HCT116 (cell line): ENCODE measurements around the gene ESR1. TPM values are rescaled to one million over a fixed set of nuclear protein-coding genes. Genes with fewer than 3 reads are reported as not detected.

Source experiments
- ATAC-seq: fragments of 200-7000 bp; cut with Tn5 transposase; 2 replicates; pipeline ENCODE4 v1.9.1; 2020; ENCODE audit warnings: mild to moderate bottlenecking, moderate library complexity
- BruUV-seq: library from RNA; stranded (reverse); fragments of 400-500 nt; replicated peaks from 2 replicates; lab custom pipeline; 2021; lab: Mats Ljungman, UMichigan
- CTCF ChIA-PET: fragments of 300-600 bp; sonication (Branson Sonifier 250); formaldehyde crosslinking; loops from one replicate; lab custom pipeline; 2021; ENCODE audit warnings: antibody characterized with exemption; lab: Charles Lee
- POLR2A ChIA-PET: fragments of 300-600, 350-600 bp; sonication (Branson Sonifier 250); formaldehyde crosslinking; loops from one replicate; lab custom pipeline; 2021; ENCODE audit warnings: antibody characterized with exemption; lab: Charles Lee
- RAD21 ChIA-PET, 2 experiments: fragments of 300-600 bp; sonication (Branson Sonifier 250); formaldehyde crosslinking; loops; one replicate each; lab custom pipeline; 2023; ENCODE audit warnings: low total read pairs in 2 of 2; ENCODE audit not compliant: uncharacterized antibody in 2 of 2, unreplicated experiment in 2 of 2, low non-redundant PET in 1 of 2; lab: Charles Lee
- DNase-seq: peaks from one replicate; pipeline ENCODE4 v3.0.0-alpha.2; 2010; ENCODE audit warnings: low read depth, low spot score
- H2AFZ ChIP-seq: fragments of 200-600 bp; shearing (Covaris generic), sonication (generic); 2 replicates; pipeline ENCODE4 v1.6.1; 2017; ENCODE audit warnings: low read depth, mixed run types, mixed read lengths, antibody characterized with exemption, low read length; ENCODE audit not compliant: poor library complexity, severe bottlenecking
- H3K27ac ChIP-seq: 2 replicates; pipeline ENCODE4 v1.5.1; 2012; ENCODE audit warnings: low read depth, low read length
- H3K27me3 ChIP-seq: fragments of 200-600 bp; sonication (generic); 2 replicates; pipeline ENCODE4 v1.6.1; 2016; ENCODE audit warnings: mixed run types, low read length, mixed read lengths; ENCODE audit not compliant: insufficient read depth
- H3K36me3 ChIP-seq, 2 experiments: fragments of 200-500 bp in 1 of 2; fragments of 200-600 bp in 1 of 2; sonication (Bioruptor generic) in 1 of 2; sonication (generic) in 1 of 2; 2 replicates each; pipeline versions ENCODE4 v1.5.1 to v1.6.1; 2014 to 2016; ENCODE audit warnings: low read length in 2 of 2, inconsistent platforms in 1 of 2, mixed read lengths in 1 of 2, mixed run types in 1 of 2; ENCODE audit not compliant: insufficient read depth in 2 of 2, control insufficient read depth in 1 of 2
- H3K4me1 ChIP-seq, 2 experiments: fragments of 200-600 bp in 1 of 2; sonication (generic) in 1 of 2; 2 replicates each; pipeline versions ENCODE4 v1.5.1 to v1.6.1; 2012 to 2017; ENCODE audit warnings: low read length in 2 of 2, inconsistent platforms in 1 of 2, mild to moderate bottlenecking in 1 of 2, mixed read lengths in 1 of 2, mixed run types in 1 of 2, moderate library complexity in 1 of 2; ENCODE audit not compliant: insufficient read depth in 2 of 2, control insufficient read depth in 1 of 2
- H3K4me2 ChIP-seq: fragments of 200-600 bp; sonication (generic); 2 replicates; pipeline ENCODE4 v1.6.1; 2017; ENCODE audit warnings: mixed run types, low read length, mixed read lengths
- H3K4me3 ChIP-seq, 2 experiments: fragments of 200-600 bp in 1 of 2; sonication (generic) in 1 of 2; replicated peaks in 1 of 2; 2 replicates each; pipeline ENCODE4 v1.5.1; 2011 to 2016; ENCODE audit warnings: low read length in 2 of 2, control low read depth in 1 of 2, low read depth in 1 of 2, mild to moderate bottlenecking in 1 of 2, mixed read lengths in 1 of 2, mixed run types in 1 of 2
- H3K79me2 ChIP-seq: fragments of 200-600 bp; sonication (generic); 2 replicates; pipeline ENCODE4 v1.6.1; 2017; ENCODE audit warnings: mild to moderate bottlenecking, mixed run types, low read length, moderate library complexity, mixed read lengths; ENCODE audit not compliant: insufficient read depth
- H3K9ac ChIP-seq: fragments of 200-600 bp; sonication (generic); 2 replicates; pipeline ENCODE4 v1.6.1; 2016; ENCODE audit warnings: low read length, mixed read lengths
- H3K9me2 ChIP-seq: fragments of 200-600 bp; sonication (generic), shearing (Covaris generic); 2 replicates; pipeline ENCODE4 v1.6.1; 2017; ENCODE audit warnings: mixed run types, mild to moderate bottlenecking, moderate library complexity; ENCODE audit not compliant: insufficient read depth
- H3K9me3 ChIP-seq, 2 experiments: fragments of 200-500 bp in 1 of 2; fragments of 200-600 bp in 1 of 2; sonication (Bioruptor generic) in 1 of 2; sonication (generic) in 1 of 2; 2 replicates each; pipeline ENCODE4 v1.6.1; 2014 to 2017; ENCODE audit warnings: low read length in 2 of 2, mixed read lengths in 2 of 2, inconsistent platforms in 1 of 2, low read depth in 1 of 2, mild to moderate bottlenecking in 1 of 2, mixed run types in 1 of 2, moderate library complexity in 1 of 2; ENCODE audit not compliant: control insufficient read depth in 1 of 2, insufficient read depth in 1 of 2
- H4K20me1 ChIP-seq: fragments of 200-600 bp; sonication (generic), shearing (Covaris generic); 2 replicates; pipeline ENCODE4 v1.6.1; 2017; ENCODE audit warnings: mixed run types, mild to moderate bottlenecking, moderate library complexity; ENCODE audit not compliant: insufficient read depth
- ATF3 ChIP-seq: IDR thresholded peaks from 2 replicates; pipeline ENCODE4 v1.6.1; 2012
- CBX3 ChIP-seq: IDR thresholded peaks from 2 replicates; pipeline ENCODE4 v1.6.1; 2012; ENCODE audit warnings: low read depth
- CTCF ChIP-seq, 3 experiments: fragments of 200-600 bp in 1 of 3; sonication (generic) in 1 of 3; IDR thresholded peaks in 2 of 3; conservative IDR thresholded peaks in 1 of 3; 2 replicates each; pipeline ENCODE4 v1.5.1; 2012 to 2017; ENCODE audit warnings: low read depth in 2 of 3, low read length in 2 of 3, antibody characterized with exemption in 1 of 3, borderline replicate concordance in 1 of 3, control low read depth in 1 of 3, mild to moderate bottlenecking in 1 of 3, mixed read lengths in 1 of 3, mixed run types in 1 of 3, moderate library complexity in 1 of 3; ENCODE audit not compliant: insufficient read depth in 1 of 3
- EGR1 ChIP-seq: IDR thresholded peaks from 2 replicates; pipeline ENCODE4 v1.6.1; 2012; ENCODE audit warnings: low read depth
- EZH2 ChIP-seq: fragments of 200-600 bp; sonication (generic); IDR thresholded peaks from 2 replicates; pipeline ENCODE4 v1.6.1; 2017; ENCODE audit warnings: antibody characterized with exemption, mixed run types
- EZH2phosphoT487 ChIP-seq: fragments of 200-600 bp; IDR thresholded peaks from 2 replicates; pipeline ENCODE4 v1.6.1; 2018; ENCODE audit warnings: antibody characterized with exemption, borderline replicate concordance
- JUND ChIP-seq: IDR thresholded peaks from 2 replicates; pipeline ENCODE4 v1.6.1; 2012
- MAX ChIP-seq: IDR thresholded peaks from 2 replicates; pipeline ENCODE4 v1.6.1; 2012
- RAD21 ChIP-seq: IDR thresholded peaks from 2 replicates; pipeline ENCODE4 v1.6.1; 2012; ENCODE audit warnings: low read depth, mild to moderate bottlenecking
- TCF7L2 ChIP-seq: IDR thresholded peaks from 2 replicates; pipeline ENCODE4 v1.7.0; 2011; ENCODE audit warnings: borderline replicate concordance, inconsistent platforms; ENCODE audit not compliant: insufficient read depth, insufficient read length; ENCODE audit errors: extremely low read depth
- YY1 ChIP-seq: IDR thresholded peaks from 2 replicates; pipeline ENCODE4 v1.6.1; 2011; ENCODE audit warnings: low read length, low read depth, moderate library complexity, mild to moderate bottlenecking; ENCODE audit not compliant: insufficient replicate concordance; ENCODE audit errors: extremely low read depth
- ZBTB33 ChIP-seq: IDR thresholded peaks from 2 replicates; pipeline ENCODE4 v1.6.1; 2011; ENCODE audit warnings: mild to moderate bottlenecking, low read length, moderate library complexity; ENCODE audit not compliant: insufficient replicate concordance; ENCODE audit errors: extremely low read depth
- ZFX ChIP-seq: fragments of 450-650 bp; IDR thresholded peaks from 2 replicates; pipeline ENCODE4 v1.6.1; 2017
- intact Hi-C: fragments of 100-400 bp; cut with micrococcal nuclease; formaldehyde crosslinking; loops from 2 replicates; pipeline ENCODE4 v1.10.0; 2022
- total RNA-seq: library from RNA; stranded (reverse); gene quantifications from one replicate; pipeline ENCODE4 v1.2.1, GENCODE V29; 2021; ENCODE audit not compliant: unreplicated experiment

ESR1 gene
- total RNA-seq, 1 experiment from 2014 or later, result 0.17 TPM

- intact Hi-C loops, result no loop called here
- no peak for TF ChIP-seq CTCF (IDR thresholded peaks at IDR 0.05 in 2 of 3, conservative IDR thresholded peaks at IDR 0.05 in 1 of 3; ENCODE audit: borderline replicate concordance in 1 of 3, insufficient read depth in 1 of 3, low read depth in 2 of 3, low read length in 2 of 3)
- TF ChIP-seq EZH2phosphoT487, result no peak
- TF ChIP-seq YY1, result no peak
- TF ChIP-seq EZH2, result no peak
- no TSS peak for BruUV-seq
- CTCF ChIA-PET, result no interaction called here
- no peak overlapping the region for H3K27ac ChIP-seq
- no peaks in the 10 kb centered on the region for H3K4me1 ChIP-seq
- H3K9ac ChIP-seq, result no peak overlapping the region
- RAD21 ChIA-PET, result no interaction called here
- H3K4me3 ChIP-seq, result no peak overlapping the region
- H3K36me3 ChIP-seq, result no peaks in the 10 kb centered on the region
- no peaks in the 10 kb centered on the region for H3K27me3 ChIP-seq
- no peaks in the 10 kb centered on the region for H3K79me2 ChIP-seq
- H3K4me2 ChIP-seq, result no peak overlapping the region
- H3K9me3 ChIP-seq, result no peaks in the 10 kb centered on the region
- no peak for DNase-seq
- H3K9me2 ChIP-seq, result no peaks in the 10 kb centered on the region
- POLR2A ChIA-PET, result no interaction called here
- H4K20me1 ChIP-seq, result no peaks in the 10 kb centered on the region
- ATAC-seq, result no peak
- no peak overlapping the region for H2AFZ ChIP-seq
Observed at GRCh38 chr6:152150196-152150595, 342.7 kb downstream of the ESR1 start.

GRCh38 chr6:152151920-152152319, 344.4 kb downstream of the ESR1 start:
- ATAC-seq (no peak), DNase-seq (no peak)
- no peaks in the 10 kb centered on the region for H3K27me3 ChIP-seq
- no TSS peak for BruUV-seq
- H3K4me2 ChIP-seq, result no peak overlapping the region
- H3K9me3 ChIP-seq, result no peaks in the 10 kb centered on the region
- H3K4me3 ChIP-seq, result no peak overlapping the region
- H3K27ac ChIP-seq, result no peak overlapping the region
- POLR2A ChIA-PET, result no interaction called here
- no peaks in the 10 kb centered on the region for H4K20me1 ChIP-seq
- RAD21 ChIA-PET, result no interaction called here
- CTCF ChIA-PET, result no interaction called here
- intact Hi-C loops, result no loop called here
- no peaks in the 10 kb centered on the region for H3K9me2 ChIP-seq
- H3K36me3 ChIP-seq, result no peaks in the 10 kb centered on the region
- H3K79me2 ChIP-seq, result no peaks in the 10 kb centered on the region
- H3K9ac ChIP-seq, result no peak overlapping the region
- no peaks in the 10 kb centered on the region for H3K4me1 ChIP-seq
- no peak overlapping the region for H2AFZ ChIP-seq
- TF ChIP-seq CBX3 (no peak), EGR1 (no peak), TCF7L2 (no peak), ZFX (no peak), MAX (no peak), RAD21 (no peak), EZH2phosphoT487 (no peak), JUND (no peak), ATF3 (no peak), CTCF (IDR thresholded peaks at IDR 0.05 in 2 of 3, conservative IDR thresholded peaks at IDR 0.05 in 1 of 3; ENCODE audit: borderline replicate concordance in 1 of 3, insufficient read depth in 1 of 3, low read depth in 2 of 3, low read length in 2 of 3) (no peak), ZBTB33 (no peak), EZH2 (no peak)
